HG02885 (cell line): ENCODE results near the gene ABHD17A.

Experiments used
- ATAC-seq: cut with Tn5 transposase; IDR thresholded peaks from one replicate; pipeline ENCODE4 v1.9.1; 2021; ENCODE audit warnings: mild to moderate bottlenecking; ENCODE audit not compliant: unreplicated experiment, poor library complexity

Gene ABHD17A

DNA sequence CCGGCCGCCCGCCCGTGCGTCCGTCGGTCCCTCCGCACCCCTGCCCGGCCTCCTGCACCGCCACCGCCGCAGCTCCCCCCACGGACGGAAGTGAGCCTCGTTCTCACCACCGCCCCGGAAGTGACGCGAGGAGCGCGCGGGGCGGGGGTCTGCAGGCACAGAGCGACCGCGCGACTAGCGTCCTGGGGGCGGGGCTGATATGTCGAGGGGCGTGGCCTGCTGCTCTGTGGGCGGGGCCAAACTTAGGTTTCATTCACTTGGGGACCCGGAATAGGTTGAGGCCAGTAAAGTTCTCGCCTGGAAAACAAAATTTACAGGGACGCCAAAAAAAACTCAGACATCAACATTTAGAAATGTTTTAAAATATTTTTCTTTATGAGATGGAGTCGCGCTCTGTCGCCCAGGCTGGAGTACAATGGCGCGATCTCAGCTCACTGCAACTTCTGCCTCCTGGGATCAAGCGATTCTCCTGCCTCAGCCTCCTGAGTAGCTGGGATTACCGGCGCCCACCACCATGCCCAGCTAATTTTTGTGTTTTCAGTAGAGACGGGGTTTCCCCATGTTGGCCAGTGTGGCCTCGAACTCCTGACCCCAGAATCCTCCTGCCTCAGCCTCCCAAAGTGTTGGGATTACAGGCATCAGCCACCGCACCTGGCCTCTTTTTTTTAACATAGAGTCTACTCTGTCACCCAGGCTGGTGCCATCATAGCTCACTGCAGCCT lies at the start of gene ABHD17A:
ABHD17A (minus strand) TSS at position 99 of the 722 bp plus-strand sequence. CDS start 3,930 bp downstream, outside the sequence.
- ATAC-seq, result peak; percentile 95

DNA sequence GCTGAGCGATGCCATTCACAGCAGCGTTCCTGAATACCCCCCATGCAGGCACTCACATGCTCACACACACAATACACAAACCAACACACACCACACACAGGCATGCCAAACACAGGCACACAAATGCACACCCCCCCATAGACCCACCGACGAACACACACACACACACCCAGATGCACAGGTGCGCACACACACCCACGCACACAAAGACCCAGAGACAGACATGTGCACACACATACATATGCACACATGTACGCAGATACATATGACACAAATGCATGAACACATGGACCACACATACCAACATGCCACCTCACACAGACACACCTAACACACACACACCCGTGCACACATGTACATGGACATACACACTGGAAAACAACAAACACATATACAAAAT lies 48.6 kb upstream of the ABHD17A start:
- ATAC-seq, result no peak

DNA sequence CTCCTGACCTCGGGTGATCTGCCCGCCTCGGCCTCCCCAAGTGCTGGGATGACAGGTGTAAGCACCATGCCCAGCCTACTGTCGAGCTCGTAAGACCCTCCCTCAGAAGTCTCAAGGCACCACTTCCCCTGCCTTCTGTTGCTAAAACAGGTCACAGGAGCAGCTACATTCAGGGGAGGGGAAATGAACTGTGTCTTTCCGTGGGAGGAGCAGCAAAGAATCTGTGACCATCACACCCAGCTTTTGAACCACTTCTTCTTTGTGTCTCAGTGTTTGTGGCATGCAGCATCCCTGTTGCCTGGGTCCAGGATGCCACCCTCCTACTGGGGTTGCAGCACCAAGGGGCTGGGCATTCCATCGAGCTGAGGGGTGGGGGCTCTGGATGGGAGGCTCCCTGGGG lies 47.9 kb upstream of the ABHD17A start:
- no peak for ATAC-seq

DNA sequence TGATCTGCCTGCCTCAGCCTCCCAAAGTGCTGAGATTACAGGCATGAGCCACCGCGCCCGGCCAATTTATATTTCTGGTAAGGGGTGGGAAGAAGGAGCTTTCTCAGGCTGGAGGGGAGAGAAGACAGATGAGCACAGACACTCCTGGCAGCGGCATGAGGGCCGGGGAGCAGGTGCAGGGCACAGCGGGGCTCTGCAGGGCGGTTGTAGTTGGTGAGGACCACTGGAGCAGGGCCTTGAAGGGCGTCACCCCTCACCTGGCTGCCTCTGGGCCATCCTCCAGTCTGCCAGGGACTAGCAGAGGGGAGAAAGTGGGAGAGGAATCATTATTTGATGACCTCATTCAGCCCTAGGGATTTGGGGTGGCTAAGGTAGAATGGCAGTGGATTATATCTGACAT lies 47.1 kb upstream of the ABHD17A start:
- no peak for ATAC-seq

DNA sequence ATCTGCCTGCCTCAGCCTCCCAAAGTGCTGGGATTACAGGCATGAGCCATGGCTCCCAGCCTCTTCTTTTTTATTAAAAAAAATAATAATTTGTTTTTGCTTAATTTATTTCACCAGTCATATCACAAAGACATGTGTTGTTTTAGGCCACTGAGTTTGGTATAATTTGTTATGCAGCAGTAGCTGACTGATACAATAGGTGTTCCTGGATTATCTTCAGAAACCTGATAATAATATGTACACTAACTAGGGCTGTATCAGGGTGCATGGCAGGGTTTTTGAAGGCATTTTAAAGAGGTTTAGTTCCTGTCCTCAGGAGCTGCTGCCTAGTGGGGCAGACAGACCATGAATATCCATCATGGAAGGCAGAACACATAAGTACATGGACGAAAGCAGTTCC lies 46.1 kb upstream of the ABHD17A start:
- no peak for ATAC-seq

DNA sequence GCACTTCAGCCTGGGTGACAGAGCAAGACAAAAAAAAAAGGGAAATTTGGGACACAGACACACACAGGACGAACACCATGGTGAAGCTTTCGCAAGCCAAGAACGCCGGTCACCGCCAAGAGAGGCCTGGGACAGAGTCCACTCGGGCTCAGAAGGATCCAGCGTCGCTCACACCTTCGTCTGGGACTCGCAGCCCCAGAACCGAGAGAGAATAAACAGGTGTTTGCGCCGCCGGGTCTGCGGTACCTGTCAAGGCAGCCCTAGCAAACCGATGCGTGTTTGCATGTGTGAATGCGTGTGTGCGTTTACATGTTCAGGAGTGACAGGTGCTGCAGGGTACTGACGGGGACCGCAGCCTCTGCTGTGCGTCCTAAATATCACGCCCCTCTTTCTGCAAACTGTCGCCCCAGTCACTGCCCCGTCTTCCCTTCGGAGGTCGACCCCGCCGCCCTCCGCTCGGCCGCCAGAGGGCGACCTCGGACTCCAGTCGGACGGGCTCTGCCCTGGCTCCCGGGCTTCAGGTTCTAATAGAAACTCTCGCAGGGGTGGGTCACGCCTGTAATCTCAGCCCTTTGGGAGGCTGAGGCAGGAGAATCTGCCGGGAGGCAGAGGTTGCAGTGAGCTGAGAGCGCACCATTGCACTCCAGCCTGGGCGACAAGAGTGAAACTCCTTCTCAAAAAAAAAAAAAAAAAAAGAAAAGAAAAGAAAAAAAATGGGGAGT lies 43.9 kb upstream of the ABHD17A start:
- peak; percentile 69 for ATAC-seq

DNA sequence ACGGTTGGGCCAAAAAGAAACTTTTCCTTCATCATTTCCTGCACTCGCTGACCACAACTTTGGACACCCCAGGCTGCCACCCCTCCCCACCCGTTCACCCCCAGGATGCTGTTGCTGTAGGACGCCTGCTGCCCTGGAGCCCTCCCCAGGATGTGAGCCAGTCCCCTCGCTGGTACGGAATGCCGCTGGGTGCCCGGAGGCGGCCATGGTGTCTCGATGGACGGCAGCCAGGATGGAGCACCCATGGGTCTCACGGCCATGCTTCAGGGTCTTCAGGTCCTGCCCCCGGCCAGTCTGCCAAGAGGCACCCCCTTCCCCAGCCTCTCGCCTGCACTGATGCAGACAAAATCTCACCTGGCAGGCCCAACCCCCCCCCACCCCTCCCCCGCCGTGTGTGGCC lies 40.2 kb upstream of the ABHD17A start:
- ATAC-seq, result no peak

DNA sequence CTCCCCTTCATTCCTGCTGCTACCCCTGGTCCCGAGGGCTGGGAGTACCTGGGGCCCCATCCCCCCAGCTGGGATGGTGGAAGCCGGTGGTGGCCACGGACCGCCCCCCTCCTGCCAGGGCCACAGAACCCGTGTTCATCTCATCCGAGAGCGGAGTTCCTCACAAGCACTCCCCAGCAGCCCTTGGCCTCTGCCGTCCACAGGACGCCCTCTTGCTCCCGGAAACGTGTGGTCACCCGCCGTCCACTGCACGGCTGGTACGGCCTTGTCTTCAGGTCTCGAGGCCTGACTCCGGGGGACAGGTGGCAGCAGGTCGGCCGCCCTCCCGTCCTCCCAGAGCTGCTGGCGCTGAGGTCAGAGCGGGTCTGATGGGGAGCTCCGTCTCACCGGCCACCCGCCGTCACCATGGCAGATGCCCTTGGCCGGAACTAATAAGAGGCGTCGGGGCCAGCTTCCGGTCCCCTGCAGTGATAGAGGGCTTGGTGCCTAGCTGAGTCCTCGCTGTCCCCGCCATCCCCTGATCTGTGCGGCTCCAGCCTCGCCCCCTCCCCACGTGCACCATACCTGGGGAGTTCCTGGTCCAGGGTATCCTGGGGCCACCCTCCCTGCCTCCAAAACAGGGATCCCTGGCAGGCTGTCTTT lies 39.1 kb upstream of the ABHD17A start:
- no peak for ATAC-seq

DNA sequence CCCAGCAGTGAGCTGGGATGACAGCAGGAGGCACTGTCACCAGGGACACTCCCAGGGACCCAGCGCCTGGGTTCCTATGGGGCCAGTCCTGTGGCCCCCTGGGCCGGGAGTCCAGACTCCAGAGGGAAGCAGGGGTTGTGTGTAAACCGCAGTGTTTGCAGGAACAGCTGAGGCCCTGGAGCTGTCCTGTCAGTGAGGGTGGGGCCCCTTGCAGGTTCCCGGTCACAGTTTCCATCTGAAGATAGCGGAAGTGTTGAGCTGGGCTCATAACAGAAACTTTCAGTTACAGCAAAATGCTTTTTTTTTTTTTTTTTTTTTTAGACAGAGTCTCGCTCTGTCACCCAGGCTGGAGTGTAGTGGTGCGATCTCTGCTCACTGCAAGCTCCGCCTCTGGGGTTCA lies 38.0 kb upstream of the ABHD17A start:
- peak; percentile 58 for ATAC-seq

DNA sequence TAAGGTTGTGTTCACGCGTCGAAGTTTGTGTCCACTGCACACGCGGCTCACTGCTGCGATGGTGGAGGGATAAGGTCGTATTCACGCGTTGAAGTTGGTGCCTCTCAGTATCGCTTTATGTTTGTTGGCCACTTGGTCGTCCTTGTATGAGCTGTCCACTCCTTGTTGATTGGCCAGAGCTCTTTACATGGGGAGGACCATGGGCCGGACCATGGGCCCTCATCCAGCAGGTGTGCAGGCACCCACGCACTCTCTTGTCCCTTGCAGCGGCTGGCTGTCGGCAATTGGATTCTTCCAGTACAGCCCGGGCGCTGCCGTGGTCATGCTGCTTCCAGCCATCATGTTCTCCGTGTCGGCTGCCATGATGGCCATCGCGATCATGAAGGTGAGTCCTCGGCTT lies 37.5 kb upstream of the ABHD17A start:
- no peak for ATAC-seq

DNA sequence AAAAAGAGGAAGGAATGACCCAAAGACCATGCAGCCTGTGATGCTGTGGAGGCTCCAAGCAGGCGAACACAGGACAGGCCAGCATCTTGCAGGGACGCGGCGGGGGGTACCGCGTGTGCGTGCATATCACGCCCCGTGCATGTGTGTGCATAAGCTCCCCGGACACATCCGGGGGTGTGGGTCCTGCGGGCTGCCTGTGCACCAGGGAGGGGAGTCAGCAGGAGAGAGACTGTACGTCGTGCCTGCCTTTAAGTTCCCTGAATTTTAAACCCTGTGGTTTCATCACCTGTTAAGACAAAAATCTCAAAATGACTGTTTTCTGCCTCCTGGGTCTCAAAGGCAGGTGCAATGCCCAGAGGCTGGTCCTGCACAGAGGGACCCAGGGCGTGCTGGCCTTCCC lies 36.5 kb upstream of the ABHD17A start:
- no peak for ATAC-seq

DNA sequence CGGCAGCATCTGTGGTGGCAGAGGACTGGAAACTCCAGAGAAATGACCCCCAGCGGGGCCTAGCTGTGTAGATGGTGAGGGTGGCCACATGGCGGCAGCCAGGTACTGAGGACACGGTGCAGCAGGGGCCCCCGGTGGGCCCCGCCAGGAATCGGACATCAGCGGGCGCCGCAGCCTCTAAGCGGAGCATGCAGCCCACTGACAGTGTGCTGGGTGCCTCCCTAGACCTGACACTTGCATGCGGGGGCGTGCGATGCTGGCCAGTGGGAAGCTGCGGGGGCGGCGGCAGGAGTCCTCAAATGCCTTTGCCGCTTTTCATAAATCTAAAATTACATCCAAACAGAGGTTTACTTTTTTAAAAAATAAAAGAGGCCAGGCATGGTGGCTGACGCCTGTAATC lies 36.0 kb upstream of the ABHD17A start:
- ATAC-seq, result no peak

DNA sequence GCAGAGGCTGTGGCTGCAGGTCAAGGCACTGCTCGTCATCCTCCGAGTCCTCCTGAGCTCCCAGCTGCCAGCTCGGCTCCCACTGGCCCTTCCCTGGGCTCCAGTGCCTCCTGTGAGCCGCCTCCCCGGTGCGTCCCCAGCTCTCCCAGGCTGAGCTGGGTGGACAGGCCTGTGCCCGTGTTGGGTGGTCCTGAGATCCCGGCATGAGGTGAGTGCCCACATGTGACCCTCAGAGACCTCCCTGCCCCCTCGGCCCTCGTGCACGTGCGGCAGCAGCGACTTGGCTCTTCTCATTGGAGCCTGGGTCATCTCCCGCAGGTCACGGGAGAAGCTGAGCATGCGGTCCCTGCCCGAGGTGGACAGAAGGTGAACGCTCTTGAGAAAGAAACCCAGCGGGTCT lies 35.3 kb upstream of the ABHD17A start:
- no peak for ATAC-seq

DNA sequence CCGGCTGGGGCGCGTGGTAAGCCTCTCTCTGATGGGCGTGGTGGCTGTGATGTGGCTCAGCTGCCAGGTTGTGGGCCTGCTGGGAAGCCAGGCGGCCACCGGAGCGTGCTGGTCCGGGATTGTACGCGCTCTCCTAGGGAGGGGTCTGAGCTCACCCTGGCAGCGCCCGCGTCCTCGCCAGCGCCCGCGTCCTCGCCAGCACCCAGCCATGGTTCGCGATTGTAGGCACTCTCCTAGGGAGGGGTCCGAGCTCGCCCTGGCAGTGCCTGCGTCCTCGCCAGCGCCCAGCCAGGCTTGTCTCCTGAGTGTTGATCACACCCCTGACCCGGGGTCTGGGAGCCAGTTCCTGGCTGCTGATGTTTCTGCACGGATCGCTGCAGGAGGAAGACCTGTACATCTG lies 33.7 kb upstream of the ABHD17A start:
- no peak for ATAC-seq

DNA sequence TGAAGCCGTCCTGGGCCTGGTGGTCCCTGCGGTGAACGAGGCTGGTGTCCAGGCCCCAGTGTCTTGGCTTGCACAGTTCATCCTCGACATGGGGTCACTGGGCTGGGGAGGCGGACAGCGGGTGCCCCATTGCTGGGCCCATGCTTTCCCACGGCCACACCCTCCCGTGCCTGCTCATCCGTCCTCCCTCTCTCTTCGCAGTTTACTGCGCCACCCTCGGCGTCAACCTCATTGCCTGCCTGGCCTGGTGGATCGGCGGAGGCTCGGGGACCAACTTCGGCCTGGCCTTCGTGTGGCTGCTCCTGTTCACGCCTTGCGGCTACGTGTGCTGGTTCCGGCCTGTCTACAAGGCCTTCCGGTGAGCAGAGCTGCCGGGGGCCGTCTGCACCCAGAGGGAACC lies 32.6 kb upstream of the ABHD17A start:
- no peak for ATAC-seq

DNA sequence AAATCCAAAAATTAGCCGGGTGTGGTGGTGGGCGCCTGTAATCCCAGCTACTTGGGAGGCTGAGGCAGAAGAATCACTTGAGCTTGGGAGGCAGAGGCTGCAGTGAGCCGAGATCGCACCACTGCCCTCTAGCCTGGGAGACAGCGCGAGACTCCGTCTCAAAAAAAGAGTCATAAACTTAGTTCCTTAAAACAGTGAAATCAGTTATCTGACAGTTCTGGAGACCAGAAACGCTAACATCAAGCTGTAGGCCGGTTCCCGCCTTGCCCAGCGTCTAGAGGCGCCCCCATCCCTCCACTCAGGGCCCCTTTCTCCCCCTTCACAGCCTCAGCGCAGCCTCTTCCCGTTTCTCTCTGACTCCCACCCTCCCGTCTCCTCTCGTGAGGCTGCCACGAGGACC lies 31.9 kb upstream of the ABHD17A start:
- no peak for ATAC-seq

DNA sequence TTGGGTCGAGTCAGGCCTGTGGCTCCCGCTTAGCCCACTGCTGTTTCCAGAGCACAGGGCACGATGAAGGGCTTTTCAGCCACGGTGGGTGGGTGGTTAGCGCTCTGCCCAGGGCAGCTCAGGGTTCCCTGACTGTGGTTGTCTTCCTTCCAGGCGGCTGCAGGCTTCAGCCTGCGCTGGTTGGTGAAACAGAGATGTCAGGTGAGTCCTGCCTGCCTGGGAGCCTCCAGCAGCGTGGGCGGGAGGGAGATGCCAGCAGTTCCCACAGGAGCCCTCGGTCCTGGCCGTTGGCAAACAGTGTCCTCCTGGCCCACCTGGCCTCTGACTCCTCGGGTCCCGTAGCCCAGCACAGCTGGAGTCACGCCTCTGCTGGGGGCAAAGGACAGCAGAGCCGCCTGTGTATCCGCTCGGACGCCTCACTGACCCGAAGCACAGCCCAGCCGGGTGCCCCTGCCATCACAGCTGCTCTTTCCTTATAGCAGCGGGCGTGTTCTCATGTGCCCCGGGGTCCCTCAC lies 29.6 kb upstream of the ABHD17A start:
- no peak for ATAC-seq

DNA sequence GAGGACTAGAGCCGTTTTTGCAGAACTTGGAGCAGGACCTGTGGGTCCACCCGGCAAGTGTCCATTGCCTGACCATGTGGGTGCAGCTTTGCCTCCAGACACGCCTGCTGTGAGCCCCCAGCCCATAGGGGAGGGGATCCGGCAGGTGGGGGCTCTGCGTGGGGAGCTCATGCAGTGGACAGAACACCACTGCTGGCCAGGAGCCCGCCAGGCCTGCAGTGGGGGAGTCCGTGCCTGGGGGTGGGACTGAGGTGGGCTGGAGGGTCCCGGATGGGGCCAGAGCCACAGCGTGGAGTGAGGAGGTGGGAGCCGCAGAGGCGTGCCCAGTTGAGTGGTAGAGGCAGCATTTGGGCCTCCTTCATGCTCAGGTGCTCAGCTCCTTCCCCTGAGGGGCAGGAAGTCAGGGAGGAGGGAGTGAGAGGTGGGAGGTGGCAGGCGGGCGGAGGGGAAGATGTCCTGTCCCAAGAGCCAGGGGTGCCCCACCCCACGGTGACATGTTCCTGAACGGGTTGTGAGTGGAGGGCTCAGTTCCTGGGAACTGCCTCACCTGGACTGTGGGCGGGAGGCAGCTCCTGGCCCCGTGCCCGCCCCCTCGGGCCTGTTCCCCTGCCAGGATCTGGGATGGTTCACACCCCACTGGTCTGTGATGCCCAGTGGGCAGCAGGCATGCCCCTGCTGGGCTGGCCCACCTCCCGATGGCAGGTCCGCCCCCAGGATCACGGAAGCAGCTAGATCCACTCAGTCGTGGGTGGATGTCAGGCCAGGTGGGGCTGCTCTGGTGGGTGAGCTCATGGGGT lies 28.7 kb upstream of the ABHD17A start:
- no peak for ATAC-seq

DNA sequence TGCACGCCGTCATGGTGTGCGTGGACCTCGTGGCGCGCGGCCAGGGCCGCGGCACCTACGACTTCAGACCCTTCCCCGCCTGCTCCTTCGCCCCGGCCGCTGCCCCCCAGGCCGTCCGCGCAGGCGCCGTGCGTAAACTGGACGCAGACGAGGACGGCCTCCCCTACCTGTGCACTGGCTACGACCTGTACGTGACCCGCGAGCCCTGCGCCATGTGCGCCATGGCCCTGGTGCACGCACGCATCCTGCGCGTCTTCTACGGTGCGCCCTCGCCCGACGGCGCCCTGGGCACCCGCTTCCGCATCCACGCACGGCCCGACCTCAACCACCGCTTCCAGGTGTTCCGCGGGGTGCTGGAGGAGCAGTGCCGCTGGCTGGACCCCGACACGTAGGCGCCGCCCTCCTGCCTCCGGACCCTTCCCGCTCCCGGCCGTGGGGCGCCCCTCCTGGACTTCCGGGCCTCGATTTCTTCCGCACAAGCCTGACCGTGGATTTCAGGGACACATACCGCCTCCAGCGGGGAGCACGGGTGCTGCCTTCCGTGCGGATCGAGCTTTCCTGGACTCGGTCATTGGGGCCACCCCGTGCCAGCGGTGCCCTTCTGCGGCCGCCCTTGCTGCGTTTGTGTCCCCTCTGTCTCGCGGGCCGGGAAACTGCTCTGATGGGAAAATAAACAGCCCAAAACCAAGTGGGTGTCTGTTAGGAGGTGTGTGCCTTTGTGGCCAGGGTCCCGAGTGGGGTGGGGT lies 27.6 kb upstream of the ABHD17A start:
- ATAC-seq, result no peak

DNA sequence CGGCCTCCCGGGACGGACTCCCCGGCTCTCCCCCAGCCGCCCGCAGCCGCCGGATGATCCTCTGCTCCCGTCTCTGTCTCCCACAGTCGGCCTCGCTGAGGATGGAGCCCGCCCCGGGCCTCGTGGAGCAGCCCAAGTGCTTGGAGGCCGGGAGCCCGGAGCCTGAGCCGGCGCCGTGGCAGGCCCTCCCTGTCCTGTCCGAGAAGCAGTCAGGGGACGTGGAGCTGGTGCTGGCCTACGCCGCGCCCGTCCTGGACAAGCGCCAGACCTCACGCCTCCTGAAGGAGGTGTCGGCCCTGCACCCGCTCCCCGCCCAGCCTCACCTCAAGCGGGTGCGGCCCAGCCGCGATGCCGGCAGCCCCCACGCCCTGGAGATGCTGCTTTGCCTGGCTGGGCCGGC lies 26.7 kb upstream of the ABHD17A start:
- no peak for ATAC-seq
